Bone marrow (tissue), 2 donors: ENCODE data around the gene POU3F2.

Experiments
- DNase-seq, 2 donors: peaks; one replicate each; lab custom pipeline; 2025; lab: John Stamatoyannopoulos, UW

Gene POU3F2

DNA sequence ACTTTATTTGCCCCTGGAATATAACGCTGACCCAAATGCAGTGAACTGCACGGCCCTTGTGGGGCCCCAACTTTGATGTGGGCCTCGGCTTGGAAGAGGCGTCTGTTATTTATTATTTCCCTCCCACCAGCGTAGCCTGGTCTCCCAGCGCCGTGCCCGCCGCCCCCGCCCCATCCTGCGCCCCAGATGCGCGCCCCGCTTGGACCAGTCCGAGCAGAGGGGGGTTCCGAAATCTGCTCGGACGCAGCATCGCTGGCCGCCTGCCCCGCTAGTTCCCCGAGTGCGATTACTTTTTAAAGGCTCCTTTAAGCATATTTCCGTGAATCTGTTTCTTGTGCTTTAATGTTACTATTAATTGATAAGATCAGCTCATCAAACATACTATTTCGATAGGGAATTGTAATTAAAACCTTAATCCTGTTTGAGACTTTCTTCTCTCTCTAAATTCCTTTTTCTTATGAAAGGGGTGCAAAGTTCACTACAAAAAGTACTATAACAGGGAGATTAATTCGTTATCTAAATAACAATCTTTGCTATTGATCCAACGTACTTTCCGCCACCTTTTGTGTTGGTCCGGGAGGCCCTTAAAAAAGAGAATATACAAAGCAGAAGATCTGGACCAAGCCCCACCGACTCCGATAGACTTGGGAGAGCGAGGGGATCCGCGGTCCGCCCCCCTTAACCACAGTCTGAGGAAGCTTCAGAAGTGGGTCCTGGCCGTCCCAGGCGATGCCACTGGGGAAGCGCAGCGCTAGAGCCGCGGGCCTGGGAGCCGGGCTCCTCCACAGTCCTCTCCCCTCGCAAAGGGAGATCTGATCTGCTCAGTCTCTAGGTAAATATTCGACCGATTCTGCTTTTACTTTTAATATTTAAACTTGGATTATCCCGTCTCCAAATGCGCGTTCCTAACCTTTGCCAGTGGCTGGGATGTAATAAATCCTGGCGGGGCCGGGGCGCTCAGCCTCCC, 10.2 kb downstream of the POU3F2 start:
- DNase-seq, result no peak

DNA sequence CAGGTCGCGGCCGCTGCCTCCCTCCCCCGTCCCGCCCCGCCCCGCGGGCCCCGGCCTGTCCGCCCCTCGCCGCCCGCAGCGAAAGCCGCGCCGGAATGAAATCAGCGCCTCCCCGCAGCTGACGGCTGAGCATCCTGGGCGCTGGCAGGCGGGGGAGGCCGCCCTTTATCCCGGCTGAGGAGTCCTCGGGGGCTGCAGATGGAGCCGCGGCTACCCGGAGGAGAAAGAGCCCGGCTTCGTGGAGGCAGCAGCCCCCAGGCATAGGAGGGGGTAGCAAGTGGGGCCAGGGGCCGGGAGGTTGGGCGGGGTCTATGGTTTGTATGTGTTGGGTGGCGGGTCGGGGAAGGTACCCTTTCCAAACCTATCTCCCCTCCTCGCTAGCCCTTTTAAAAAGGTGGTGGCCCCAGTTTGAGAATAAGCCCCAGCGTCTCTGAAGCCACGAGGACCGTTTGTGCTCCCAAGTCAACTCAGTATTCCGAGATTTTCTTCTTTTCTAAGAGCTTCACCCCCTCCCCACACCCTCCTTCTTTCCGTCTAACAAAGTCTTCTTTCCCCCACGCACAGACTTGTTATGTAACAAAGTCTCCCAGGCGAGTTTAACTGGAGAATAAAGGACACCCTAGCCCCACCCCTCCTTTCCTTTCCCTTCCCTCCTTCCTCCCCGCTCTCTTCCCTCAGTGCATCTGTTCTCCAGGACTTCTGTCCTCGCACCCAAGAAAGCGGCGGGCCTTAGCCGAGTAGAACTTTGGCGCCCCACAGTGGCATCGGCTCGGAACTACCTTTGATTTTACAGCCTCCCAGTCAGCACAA, 11.0 kb downstream of the POU3F2 start:
- DNase-seq, result peak in 1 of 2 donors; percentile 84

DNA sequence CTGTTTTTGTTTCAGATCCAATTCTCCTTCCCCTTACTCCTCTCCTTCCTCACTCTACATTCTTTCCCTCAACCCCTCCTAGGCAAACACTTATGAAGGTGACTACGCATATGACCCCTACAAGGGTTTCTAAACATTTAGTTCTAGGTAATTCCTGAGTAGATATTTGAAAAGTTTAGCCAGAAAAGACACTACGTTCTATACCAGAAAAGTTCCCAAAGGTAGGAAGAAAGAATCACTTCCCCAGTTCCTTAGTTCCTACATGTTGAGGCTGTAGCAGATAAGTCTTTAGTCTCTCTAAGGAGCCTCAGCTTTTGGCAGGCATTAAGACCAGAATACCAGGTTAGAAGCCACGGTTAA, 11.6 kb downstream of the POU3F2 start:
- DNase-seq, result no peak

DNA sequence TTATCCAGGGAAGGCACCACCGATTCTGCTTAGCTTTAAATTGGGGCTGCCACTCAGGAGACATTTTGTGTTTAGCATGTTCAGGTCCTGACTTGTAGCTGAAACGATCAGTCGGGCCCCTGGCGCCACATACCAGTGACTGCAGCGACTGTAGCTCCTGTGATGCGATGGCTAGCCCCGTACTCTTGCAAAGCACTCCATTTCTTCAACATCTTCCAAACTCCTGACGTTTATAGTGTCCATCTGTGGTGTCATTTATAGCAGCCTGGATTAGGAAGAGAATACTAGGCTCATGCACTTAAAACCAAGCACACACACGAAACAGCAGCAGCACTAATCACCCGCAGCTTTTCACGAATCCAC, 13.0 kb downstream of the POU3F2 start:
- no peak for DNase-seq

DNA sequence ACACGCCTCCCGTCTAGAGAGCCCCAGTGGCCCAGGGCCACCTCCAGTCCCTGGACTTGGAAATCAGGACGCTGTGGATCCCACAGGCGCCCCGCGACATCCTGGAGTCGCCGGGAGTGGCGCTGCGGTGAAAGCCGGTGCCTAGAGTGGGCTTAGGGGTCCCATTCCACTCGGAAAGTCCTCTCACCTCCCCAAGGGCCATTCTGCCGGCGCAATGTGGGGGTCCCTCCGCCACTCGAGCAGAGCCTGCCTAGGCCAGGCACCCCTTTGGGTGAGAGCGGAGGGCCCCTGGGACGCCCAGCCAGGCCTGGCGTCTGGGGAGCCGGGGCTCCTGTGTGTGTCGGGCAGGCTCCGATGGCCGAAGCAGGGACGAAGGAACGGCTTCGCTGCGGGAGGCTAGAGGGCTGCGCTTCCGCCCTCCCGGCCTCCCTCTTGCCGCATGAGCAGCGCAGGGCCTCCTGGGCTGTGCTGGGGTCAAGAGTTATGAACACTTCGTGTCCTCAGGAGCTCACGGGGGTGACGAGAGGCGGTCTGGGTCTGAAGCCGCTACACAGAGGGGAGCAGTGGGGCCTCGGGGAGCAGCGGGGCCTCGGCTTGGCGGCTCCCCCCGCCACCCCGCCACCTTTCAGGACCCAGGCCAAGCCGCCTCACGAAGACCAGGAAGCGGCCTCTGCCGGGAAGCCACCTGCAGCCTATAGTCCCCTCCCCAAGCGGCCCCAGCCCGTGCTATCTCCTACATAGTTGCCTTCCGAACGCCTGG, 13.6 kb downstream of the POU3F2 start:
- no peak for DNase-seq

DNA sequence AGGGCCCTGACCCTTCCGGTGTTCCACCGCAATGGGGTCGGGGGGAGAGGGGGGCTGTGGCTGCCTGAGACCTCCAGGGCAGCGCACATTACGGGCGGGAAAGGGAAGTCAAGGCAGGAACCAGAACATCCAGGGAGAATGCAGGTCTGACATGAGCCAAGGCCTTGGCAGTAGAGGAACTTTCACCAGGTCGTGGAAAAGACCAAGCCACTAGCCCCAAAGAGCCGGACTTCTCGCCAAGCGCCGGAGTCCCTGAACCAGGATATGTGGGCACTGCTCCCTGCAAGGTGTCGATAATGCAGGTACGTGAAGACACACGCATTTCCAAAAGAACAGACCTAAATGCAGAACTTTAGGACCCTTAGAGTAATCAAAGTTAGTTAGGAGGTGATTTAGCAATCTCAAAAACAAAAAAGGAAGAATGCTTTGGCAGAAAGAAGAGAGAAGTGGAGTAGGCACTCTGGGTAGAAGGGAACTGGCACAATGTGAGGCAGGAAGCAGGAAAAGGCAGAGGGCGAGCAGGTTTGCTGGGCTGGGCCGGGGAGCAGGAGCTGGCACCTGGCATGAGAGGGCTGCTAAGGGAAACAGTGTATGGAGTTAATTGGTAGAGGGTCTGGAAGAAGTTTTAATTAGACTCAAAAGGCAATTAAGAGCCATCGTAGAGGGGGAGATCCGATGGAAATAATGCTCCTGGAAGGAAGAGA, 14.3 kb downstream of the POU3F2 start:
- no peak for DNase-seq

DNA sequence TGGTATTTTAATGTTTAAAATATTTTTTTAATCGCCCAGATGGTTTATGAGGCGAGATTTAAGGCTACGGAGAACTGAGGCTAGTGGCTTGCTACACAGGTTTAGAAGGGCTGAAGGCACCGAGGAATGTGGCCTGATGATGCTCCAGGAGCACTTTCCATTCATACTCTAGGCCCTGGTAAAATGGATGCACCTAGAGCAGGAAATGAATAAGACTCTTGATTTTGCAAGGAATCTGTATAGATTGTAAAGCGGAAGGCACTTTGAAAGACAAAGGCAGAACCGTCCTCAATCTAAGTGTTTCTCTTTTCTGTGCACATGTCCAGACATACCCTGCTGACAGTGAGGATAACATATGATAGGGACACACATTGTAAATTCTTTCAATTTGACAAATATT, 30.1 kb downstream of the POU3F2 start:
- no peak for DNase-seq

DNA sequence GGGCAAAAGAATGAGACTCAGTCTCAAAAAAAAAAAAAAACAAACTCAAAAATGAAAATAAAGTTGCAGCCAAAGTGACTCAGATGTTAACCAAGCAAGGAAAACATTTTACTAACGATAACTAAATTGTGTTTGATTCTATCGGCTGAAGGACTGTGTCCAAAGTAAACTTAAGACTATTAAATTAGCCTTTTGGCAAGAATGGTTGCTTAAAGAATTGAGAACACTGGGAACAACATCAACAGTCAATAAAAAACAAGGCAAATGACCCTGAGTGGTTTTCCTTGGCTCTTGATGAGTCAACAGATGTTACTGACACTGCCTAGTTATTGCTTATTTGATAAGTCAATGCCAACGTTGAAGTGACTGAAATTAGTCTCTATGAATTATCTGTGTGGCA, 36.7 kb downstream of the POU3F2 start:
- DNase-seq, result no peak

DNA sequence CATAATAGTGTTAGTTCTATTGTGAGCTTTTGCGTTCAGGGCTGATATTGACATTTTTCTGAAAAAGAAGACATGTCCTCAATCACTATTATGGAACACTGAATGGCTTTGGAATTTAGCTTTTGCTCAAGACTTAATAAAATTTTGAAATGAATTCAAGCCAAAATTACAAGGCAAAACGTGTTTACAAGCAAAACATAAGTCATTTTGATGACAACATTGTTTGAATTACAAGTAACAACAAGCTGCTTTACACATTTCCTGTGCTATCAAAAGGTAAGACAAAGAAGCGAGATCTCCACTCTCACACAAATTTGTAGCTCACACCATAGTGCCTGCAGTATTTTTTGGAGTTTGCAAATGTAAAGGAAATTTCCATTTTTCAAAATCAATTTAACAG, 37.4 kb downstream of the POU3F2 start:
- DNase-seq, result no peak

DNA sequence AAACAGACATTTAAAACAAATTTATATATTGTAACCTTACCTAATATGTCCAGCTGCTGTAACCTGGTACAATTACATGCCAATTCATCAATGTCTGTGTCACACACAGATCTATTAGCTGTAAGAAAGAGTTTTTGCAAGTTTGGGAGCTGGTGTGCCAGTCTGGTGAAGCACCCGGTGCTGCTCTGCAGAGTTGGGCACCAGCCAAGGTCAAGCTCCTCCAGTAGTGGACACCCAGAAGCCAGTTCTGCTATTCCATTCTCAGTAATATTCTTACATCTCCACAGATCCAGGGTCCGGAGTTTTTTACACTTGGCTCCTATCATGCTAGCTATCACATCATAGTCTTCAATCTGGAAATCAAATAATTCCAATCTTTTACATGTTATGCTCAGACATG, 41.0 kb downstream of the POU3F2 start:
- no peak for DNase-seq

DNA sequence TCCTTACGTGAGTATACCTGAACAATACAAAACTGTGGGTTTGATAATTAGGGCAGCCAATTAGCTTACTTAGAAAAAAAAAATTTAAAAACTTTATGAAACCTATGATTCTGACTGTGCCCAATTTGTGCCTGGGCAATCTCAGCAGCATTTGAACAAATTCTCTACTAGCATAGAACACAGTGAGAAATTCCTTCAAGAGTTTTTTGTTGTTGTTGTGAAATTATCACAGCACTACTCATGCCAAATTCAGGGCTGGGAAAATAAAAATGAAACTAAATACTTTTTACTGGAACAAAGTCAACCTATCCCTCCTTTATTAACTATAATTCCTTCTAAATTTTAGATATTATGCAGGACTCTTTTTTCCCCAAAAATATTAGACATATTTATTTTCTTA, 42.9 kb downstream of the POU3F2 start:
- no peak for DNase-seq

DNA sequence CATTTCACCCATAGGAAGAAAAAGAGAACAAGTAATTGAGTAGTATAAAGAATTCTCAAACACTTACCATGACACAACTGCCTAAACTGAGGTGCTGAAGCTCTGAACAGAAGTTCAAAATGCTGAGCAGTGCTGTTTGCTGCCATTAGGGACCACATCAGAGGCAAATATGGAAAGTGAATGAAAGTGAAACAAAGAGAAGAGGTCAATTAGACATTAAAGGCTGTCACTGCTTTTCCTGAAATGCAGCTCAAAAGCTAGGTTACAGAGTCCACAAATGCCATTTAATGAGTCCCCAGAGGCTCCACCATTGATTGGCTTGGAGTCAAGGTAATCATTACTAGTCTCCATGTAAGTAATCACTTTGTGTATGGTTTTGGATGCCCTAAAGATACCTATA, 46.1 kb downstream of the POU3F2 start:
- no peak for DNase-seq

DNA sequence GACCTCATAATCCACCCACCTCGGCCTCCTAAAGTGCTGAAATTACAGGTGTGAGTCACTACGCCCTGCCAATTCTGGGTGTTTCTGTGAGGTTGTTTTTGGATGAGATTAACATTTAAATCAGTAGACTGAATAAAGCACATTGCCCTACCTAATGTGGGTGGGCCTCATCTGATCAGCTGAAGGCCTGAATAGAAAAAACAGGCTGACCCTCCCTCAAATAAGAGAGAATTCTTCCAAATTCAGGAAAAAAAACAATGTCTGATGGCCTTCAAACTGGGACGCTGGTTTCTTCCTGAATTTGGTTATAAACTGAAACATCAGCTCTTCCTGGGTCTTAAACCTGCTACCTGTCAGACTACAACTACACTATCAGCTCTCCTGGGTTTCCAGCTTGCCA, 51.0 kb downstream of the POU3F2 start:
- DNase-seq, result no peak

DNA sequence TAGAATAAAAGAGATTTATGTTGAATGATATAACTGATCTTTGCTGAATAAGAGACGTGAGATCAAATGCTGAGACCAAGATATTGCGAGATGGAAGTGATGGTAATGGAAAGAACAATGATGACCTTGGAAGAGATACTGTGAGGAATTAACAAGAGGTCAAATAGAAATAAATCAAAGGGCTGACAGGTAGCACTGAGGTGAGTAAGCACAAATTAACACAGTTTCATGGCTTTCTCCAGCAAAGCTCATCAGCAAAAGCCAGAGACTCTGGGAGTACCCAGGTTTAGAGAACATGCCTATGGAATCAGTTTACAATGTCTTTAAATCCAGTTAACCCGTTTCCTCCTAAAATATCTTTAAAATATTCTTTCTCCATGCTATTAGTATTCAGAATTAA, 53.3 kb downstream of the POU3F2 start:
- no peak for DNase-seq
